HuH-7.5 (cell line): ENCODE data around the gene SLC18A2.
"Not testable (repeated sequence)": the region's sequence is repeated elsewhere in the genome, so short reads cannot be mapped to it uniquely, and the experiment has no call there.

Source experiments
- DNase-seq: peaks from one replicate; pipeline ENCODE4 v3.0.0; 2011; ENCODE audit warnings: low spot score

SLC18A2 gene

GRCh38 chr10:117262903-117263293 is 22.0 kb downstream of the SLC18A2 start:
- DNase-seq: no peak

- DNase-seq: no peak
These were observed 23.9 kb downstream of the SLC18A2 start for GRCh38 chr10:117264782-117265181.

DNA sequence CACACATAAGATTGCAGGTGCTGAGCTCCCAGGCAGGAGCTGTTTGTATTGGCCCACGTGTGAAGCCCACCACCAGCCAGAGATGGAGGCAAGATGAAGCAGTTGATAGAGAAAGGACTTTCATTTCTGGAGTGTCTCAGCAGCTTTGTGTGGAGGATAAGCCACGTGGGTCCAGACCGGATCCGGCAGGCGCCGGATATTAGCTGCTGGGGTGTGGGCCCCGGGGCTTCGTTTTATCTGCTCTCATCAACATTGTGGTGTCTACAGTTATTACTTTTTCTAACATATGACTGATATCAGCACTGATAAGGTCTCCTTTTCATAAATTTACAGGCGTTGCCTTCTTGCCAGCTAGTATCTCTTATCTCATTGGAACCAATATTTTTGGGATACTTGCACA is 25.5 kb downstream of the SLC18A2 start:
- DNase-seq: no peak

DNA sequence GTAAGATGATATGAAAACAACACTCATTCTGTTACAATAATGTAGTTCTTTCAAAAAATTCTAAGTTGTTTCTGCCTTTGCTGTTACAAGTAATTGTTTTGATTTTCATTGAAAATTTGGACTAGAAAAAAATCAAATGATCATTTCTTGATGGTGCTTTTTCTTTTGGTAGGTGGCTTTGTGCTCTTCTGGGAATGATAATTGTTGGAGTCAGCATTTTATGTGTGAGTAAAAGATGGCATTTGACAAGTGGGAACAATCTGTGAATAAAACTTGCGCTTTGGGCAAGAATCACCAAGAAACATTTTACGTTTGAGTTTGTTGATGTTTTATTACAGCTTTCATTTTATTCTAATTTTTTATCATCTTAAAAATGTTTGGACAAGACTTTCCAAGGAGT is 25.9 kb downstream of the SLC18A2 start:
- DNase-seq: no peak

DNA sequence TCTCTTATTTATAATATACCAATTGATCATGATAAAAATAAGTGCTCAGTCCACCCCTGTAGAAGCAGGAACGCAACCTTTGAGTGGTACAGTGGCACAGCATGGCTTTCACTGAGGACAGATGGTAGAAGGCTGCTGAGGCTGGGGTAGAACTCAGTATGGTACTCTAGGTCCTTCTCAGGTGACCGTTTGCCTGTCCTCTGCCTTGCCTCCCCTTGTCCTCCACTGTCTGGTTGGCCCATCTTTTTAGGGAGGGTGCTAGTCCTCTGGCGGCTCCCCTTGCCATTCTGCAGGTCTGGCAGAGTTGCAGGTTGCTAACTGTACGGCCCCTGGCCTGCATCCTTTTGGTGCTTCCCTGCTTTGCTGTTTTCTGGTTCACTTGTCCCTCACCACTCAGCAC is 27.3 kb downstream of the SLC18A2 start:
- DNase-seq: no peak

- no peak for DNase-seq
These were observed 28.0 kb downstream of the SLC18A2 start for GRCh38 chr10:117268907-117269306.

DNA sequence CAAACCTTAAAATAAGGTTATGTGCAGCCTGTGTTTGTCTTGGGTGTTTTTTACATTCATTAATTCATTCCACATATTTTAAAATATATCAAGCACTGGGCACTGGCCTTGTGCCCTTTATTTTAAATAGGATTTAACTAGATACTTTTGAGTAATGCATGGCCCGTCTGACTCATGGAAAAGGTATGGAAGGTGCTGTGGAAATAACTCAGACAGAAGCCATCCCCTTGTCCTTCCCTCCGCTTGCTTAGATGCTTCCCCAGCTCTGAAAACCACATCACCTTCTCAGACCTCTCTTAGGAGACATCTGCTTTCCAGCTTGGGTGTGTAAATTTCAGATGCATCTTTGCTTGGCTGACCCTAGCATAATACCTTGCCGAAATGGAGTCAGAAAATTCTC is 30.5 kb downstream of the SLC18A2 start:
- DNase-seq: no peak

GRCh38 chr10:117272195-117273076 is 31.5 kb downstream of the SLC18A2 start:
- DNase-seq: no peak

DNA sequence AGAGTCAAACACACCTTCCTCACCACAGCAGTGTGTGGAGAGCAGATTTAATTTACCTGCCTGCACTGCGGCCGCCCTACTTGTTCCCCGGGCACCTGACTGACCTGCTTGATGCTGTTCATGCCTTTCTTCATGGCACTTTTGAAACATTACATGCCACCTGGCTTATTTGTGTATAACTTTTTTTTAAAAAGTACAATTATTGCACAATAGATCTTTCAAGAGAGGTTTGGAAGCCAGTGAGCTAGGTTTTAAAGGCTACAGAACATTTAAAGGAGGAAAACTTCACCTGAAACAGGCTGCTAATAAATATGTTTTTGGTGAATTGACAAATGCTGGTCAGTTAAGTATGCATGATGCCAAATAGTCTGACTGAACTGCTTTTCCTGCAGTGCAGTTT is 33.1 kb downstream of the SLC18A2 start:
- no peak for DNase-seq

DNA sequence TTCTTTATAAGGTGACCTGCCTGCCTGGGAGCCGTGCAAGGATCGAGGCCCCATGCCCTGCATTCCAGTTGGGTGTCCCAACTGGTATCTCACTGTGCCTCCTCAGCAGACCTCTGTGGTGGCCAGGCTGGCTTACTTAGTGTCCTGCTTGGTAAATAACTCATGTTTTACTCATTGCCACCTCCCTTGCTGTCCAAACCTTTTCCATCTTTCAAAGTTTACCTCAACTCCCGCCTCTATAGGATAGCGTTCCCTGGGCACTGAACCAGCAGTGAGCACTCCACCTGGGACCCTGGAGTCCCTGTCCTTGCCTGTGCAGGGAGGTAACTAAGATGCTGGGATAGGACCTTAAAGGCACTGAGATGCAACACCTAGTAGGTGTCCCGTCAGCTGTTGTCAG is 33.6 kb downstream of the SLC18A2 start:
- no peak for DNase-seq

GRCh38 chr10:117275121-117275520 is 34.2 kb downstream of the SLC18A2 start:
- no peak for DNase-seq

DNA sequence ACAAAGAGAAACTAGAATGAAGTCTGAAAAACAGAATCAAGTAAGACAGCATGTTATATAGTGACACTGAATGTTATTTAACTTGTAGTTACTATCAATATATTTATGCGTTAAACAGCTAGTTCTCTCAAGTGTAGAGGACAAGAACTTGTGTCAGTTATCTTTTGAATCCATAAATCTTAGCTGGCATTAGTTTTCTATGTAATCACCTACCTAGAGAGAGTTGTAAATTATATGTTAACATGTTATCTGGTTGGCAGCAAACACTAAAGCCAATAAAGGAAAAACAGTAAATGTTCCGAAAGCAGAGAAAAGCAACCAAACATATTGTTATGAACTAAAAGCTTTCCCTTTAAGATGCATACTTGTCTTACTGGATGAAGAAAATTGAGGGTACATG is 36.8 kb downstream of the SLC18A2 start:
- DNase-seq: no peak

GRCh38 chr10:117284716-117285494 is 44.0 kb downstream of the SLC18A2 start:
- no peak for DNase-seq

DNA sequence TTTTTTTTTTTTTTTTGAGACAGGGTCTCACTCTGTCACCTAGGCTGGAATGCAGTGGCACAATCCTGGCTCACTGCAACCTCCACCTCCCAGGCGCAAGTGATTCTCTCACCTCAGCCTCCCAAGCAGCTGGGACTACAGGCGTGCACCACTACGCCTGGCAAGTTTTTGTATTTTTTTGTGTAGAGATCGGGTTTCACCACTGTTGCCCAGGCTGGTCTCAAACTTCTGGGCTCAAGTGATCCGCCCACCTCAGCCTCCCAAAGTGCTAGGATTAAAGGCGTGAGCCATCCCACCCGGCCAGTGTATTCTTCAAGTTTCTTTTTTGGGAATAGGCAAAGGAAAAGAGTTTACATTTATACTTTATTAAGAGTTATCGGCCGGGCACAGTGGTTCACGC is 50.0 kb downstream of the SLC18A2 start:
- not testable (repeated sequence) for DNase-seq

- DNase-seq: no peak
These were observed 53.2 kb downstream of the SLC18A2 start for GRCh38 chr10:117294039-117294645.

- no peak for DNase-seq
These were observed 53.8 kb downstream of the SLC18A2 start for GRCh38 chr10:117294735-117295134.

DNA sequence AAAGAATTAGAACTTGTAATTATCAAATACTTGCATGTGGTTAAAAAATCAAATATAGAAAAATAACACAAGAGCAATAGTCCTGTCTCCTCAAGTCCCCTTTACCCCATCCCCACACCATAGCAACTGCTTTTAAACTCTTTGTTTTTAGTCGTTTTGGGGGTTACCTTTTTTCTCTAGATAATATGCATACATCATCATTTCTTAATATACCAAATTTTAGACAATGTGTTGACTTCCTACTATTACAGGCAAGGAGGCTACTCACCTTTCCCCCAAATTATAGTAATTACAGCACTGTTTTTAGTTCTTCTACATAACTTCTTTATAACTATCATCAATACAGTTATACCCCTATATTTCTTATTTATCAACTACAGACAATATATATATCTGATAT is 57.3 kb downstream of the SLC18A2 start:
- no peak for DNase-seq

DNA sequence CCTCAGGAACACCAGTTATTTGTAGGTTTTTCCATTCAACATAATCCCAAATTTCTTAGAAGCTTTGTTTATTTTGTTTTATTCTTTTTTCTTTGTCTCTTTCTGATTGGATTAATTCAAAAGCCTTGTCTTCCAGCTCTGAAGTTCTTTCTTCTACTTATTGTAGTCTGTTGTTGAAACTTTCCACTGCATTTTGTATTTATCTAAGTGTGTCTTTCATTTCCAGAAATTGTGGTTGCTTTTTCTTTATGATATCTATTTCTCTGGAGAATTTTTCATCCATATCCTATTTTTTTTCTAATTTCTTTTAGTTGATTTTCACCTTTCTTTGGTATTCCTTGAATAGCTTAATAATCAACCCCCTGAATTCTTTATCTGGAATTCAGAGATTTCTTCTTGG is 58.5 kb downstream of the SLC18A2 start:
- DNase-seq: no peak

DNA sequence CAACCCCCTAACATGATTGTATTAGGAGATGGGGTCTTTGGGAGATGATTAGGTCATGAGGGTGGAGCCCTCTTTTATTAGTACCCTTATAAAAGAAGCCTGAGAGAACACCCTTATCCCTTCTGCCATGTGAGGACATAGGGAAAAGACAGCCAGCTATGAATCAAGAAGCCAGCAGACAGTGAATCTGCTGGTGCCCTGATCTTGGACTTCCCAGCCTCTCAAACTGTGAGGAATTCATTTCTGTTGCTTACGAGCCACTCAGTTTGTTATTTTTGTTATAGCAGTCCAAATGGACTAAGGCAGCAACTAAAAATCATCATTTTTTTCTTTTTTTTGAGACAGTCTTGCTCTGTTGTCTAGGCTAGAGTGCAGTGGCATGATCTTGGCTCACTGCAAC is 59.8 kb downstream of the SLC18A2 start:
- DNase-seq: no peak

DNA sequence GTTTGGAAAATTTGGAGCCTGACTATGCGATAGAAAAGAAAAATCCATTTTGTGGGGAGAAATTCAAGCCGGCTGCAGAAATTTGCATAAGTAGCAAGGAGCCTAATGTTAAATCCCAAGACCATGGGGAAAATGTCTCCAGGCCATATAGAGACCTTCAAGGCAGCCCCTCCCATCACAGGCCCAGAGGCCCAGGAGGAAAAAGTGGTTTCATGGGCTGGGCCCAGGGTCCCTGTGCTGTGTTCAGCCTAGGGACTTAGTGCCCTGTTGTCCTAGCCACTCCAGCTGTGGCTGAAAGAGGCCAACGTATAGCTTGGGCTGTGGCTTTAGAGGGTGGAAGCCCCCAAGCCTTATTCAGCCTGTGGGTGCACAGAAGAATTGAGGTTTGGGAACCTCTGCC is 62.5 kb downstream of the SLC18A2 start:
- not testable (repeated sequence) for DNase-seq

DNA sequence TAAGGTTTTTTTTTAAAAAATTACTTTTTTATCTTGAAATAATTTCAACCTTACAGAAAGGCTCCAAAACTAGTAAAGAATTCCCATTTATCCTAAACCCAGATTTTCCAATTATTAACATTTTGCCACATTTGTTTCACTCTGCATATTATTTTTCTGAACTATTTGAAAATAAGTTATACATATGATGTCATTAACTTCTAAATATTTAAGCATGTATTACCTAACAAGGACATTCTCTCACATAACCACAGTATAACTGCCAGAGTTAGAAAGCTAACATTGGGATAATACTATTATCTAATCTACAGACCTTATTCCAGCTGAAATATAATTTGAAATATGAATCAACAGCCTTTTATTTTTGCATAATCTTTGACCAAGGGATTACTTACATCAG is 65.8 kb downstream of the SLC18A2 start:
- DNase-seq: no peak

GRCh38 chr10:117311261-117311660 is 70.3 kb downstream of the SLC18A2 start:
- no peak for DNase-seq

DNA sequence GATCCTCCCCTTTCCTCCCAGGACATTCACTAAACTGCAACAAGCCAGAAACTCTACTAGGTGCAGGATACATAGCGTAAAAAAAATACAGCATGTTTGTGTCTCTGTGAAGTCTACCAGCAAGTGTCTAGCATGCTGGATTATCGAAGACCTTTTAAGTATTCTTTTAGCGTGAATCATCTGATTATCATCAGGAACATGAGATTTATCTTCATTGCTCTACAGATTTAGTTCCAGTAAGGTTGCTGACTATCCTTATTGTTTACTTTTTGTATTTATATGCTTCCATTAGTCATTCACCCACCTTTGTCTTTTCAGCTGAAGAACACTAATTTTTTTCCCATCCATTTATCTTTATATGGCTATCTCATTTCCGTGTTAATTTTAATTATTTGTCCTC is 71.5 kb downstream of the SLC18A2 start:
- no peak for DNase-seq
